Mammary epithelial cell (primary cell): ENCODE results near the gene FLYWCH1.

Source experiments
- EZH2 ChIP-seq: IDR thresholded peaks from 2 replicates; pipeline ENCODE4 v1.6.1; 2012; ENCODE audit warnings: low read length, inconsistent platforms, borderline replicate concordance
- TF ChIP-seq, protein P1 (sequence below), 2 donors: IDR thresholded peaks in 1 of 2; conservative IDR thresholded peaks in 1 of 2; 2 replicates each; pipeline ENCODE4 v1.5.1; 2011 to 2012; ENCODE audit warnings: inconsistent platforms in 2 of 2, low read length in 2 of 2, mild to moderate bottlenecking in 2 of 2, control low read depth in 1 of 2, low read depth in 1 of 2; ENCODE audit not compliant: insufficient read depth in 1 of 2; ENCODE audit errors: extremely low read depth in 1 of 2

DNA sequence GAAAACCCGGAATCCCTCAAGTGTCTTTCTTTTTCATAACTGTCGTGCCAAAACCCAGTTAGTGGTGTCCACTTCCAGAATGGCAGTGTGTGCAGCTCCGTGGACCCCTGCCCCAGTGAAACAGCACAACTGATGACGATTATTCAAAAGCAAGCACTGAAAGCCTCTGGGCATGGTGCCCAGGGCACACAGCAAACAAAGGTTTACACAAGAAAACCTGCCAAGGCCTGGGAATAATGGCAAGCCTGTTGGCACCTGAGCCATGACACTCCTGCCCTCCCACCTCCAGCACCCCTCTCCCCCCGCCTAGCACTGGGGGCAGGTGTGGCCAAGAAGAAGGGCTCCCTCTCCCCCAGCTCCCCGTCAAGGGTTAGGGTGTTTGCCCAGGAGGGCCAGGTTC lies 65.7 kb downstream of the FLYWCH1 start:
- TF ChIP-seq, protein P1, sequence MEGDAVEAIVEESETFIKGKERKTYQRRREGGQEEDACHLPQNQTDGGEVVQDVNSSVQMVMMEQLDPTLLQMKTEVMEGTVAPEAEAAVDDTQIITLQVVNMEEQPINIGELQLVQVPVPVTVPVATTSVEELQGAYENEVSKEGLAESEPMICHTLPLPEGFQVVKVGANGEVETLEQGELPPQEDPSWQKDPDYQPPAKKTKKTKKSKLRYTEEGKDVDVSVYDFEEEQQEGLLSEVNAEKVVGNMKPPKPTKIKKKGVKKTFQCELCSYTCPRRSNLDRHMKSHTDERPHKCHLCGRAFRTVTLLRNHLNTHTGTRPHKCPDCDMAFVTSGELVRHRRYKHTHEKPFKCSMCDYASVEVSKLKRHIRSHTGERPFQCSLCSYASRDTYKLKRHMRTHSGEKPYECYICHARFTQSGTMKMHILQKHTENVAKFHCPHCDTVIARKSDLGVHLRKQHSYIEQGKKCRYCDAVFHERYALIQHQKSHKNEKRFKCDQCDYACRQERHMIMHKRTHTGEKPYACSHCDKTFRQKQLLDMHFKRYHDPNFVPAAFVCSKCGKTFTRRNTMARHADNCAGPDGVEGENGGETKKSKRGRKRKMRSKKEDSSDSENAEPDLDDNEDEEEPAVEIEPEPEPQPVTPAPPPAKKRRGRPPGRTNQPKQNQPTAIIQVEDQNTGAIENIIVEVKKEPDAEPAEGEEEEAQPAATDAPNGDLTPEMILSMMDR (conservative IDR thresholded peaks at IDR 0.05 in 1 of 2, IDR thresholded peaks at IDR 0.05 in 1 of 2; ENCODE audit: extremely low read depth in 1 of 2, insufficient read depth in 1 of 2, low read depth in 1 of 2, low read length in 2 of 2) = no peak
- no peak for TF ChIP-seq EZH2
